Endothelial cell of umbilical vein (primary cell): ENCODE results near the gene PLPP2. TPM values are rescaled to one million over a fixed set of nuclear protein-coding genes. Genes with fewer than 3 reads are reported as not detected.

Experiments
- BruUV-seq: library from RNA; stranded (reverse); fragments of 400-500 nt; replicated peaks from 2 replicates; lab custom pipeline; 2021; lab: Mats Ljungman, UMichigan
- CTCF ChIA-PET: fragments of 300-600, 350-600 bp; sonication (Branson Sonifier 250); formaldehyde crosslinking; loops from one replicate; lab custom pipeline; 2021; ENCODE audit warnings: antibody characterized with exemption, inconsistent platforms; lab: Charles Lee
- POLR2A ChIA-PET: fragments of 300-600, 350-600 bp; sonication (Branson Sonifier 250); formaldehyde crosslinking; loops from one replicate; lab custom pipeline; 2021; ENCODE audit warnings: antibody characterized with exemption, inconsistent platforms; lab: Charles Lee
- DNase-seq: peaks from one replicate; pipeline ENCODE4 v3.0.0-alpha.2; 2011; ENCODE audit warnings: low read depth, low spot score
- FAIRE-seq: peaks from 2 replicates; lab custom pipeline; 2011; peaks lifted over from hg19 to GRCh38; lab: Jason Lieb, UNC
- H2AFZ ChIP-seq: 2 replicates; pipeline ENCODE4 v1.6.0; 2012; ENCODE audit warnings: low read depth, low read length, control low read depth, inconsistent platforms
- H3K27ac ChIP-seq: 2 replicates; pipeline ENCODE4 v1.5.1; 2011; ENCODE audit warnings: low read depth, mild to moderate bottlenecking, control low read depth, low read length, moderate library complexity; ENCODE audit not compliant: insufficient read depth
- H3K27me3 ChIP-seq, 2 experiments: 2 replicates each; pipeline versions ENCODE4 v1.6.0 to v1.6.1; 2011; ENCODE audit warnings: low read length in 2 of 2, mixed read lengths in 1 of 2; ENCODE audit not compliant: control insufficient read depth in 2 of 2, insufficient read depth in 2 of 2
- H3K36me3 ChIP-seq, 2 experiments: 2 replicates in 1 of 2; 3 replicates in 1 of 2; pipeline ENCODE4 v1.5.1; 2011; ENCODE audit warnings: low read length in 2 of 2, mild to moderate bottlenecking in 1 of 2, moderate library complexity in 1 of 2; ENCODE audit not compliant: control insufficient read depth in 2 of 2, insufficient read depth in 2 of 2; ENCODE audit errors: extremely low read depth in 1 of 2
- H3K4me1 ChIP-seq: 3 replicates; pipeline ENCODE4 v1.5.1; 2011; ENCODE audit warnings: mild to moderate bottlenecking, low read length; ENCODE audit not compliant: control insufficient read depth, insufficient read depth; ENCODE audit errors: extremely low read depth
- H3K4me2 ChIP-seq: 2 replicates; pipeline ENCODE4 v1.6.1; 2011; ENCODE audit warnings: low read length, control low read depth, mixed read lengths; ENCODE audit not compliant: insufficient read depth
- H3K4me3 ChIP-seq, 3 experiments: fragments of 200-600 bp in 1 of 3; sonication (generic), shearing (Covaris generic) in 1 of 3; replicated peaks in 1 of 3; 2 replicates each; pipeline ENCODE4 v1.5.1; 2011 to 2016; ENCODE audit warnings: control low read depth in 3 of 3, low read length in 3 of 3, mild to moderate bottlenecking in 2 of 3, inconsistent platforms in 1 of 3, low read depth in 1 of 3, moderate library complexity in 1 of 3; ENCODE audit not compliant: insufficient read depth in 1 of 3
- H3K79me2 ChIP-seq: 2 replicates; pipeline ENCODE4 v1.6.0; 2012; ENCODE audit warnings: low read length, inconsistent platforms; ENCODE audit not compliant: control insufficient read depth, insufficient read depth
- H3K9ac ChIP-seq: replicated peaks from 2 replicates; pipeline ENCODE3; 2011; ENCODE audit warnings: low read length, control low read depth; ENCODE audit not compliant: insufficient read depth; ENCODE audit errors: extremely low read depth
- H3K9me1 ChIP-seq: replicated peaks from 3 replicates; pipeline ENCODE4 v1.6.0; 2011; ENCODE audit warnings: mild to moderate bottlenecking, low read length; ENCODE audit not compliant: control insufficient read depth, insufficient read depth; ENCODE audit errors: extremely low read depth
- H3K9me3 ChIP-seq: replicated peaks from 2 replicates; pipeline ENCODE4 v1.5.1; 2012; ENCODE audit warnings: low read length, inconsistent platforms; ENCODE audit not compliant: control insufficient read depth, insufficient read depth
- H4K20me1 ChIP-seq: replicated peaks from 2 replicates; pipeline ENCODE3; 2011; ENCODE audit warnings: mild to moderate bottlenecking, low read length; ENCODE audit not compliant: control insufficient read depth, insufficient read depth; ENCODE audit errors: extremely low read depth
- CTCF ChIP-seq, 2 donors: IDR thresholded peaks; 1 replicate in 1 of 2; 2 replicates in 1 of 2; pipeline ENCODE4 v1.5.1; 2011; ENCODE audit warnings: low read length in 2 of 2, mild to moderate bottlenecking in 2 of 2, moderate library complexity in 2 of 2, control low read depth in 1 of 2, inconsistent platforms in 1 of 2, low read depth in 1 of 2; ENCODE audit not compliant: insufficient read depth in 1 of 2; ENCODE audit errors: extremely low read depth in 1 of 2
- EZH2 ChIP-seq: IDR thresholded peaks from 2 replicates; pipeline ENCODE4 v1.6.1; 2012; ENCODE audit warnings: borderline replicate concordance, low read depth, mild to moderate bottlenecking, moderate library complexity, low read length, inconsistent platforms; ENCODE audit not compliant: severe bottlenecking
- FOS ChIP-seq: IDR thresholded peaks from 2 replicates; pipeline ENCODE4 v1.6.1; 2011; ENCODE audit warnings: mild to moderate bottlenecking, low read length, moderate library complexity, borderline replicate concordance; ENCODE audit not compliant: insufficient read depth
- GATA2 ChIP-seq: IDR thresholded peaks from 2 replicates; pipeline ENCODE4 v1.7.0; 2011; ENCODE audit warnings: low read depth, mild to moderate bottlenecking, moderate library complexity, mixed read lengths, low read length; ENCODE audit not compliant: insufficient read length, insufficient read depth
- JUN ChIP-seq: IDR thresholded peaks from 2 replicates; pipeline ENCODE4 v1.6.1; 2011; ENCODE audit warnings: borderline replicate concordance, low read depth; ENCODE audit not compliant: insufficient read length, insufficient read depth
- MAX ChIP-seq: IDR thresholded peaks from 2 replicates; pipeline ENCODE4 v1.6.1; 2011; ENCODE audit not compliant: insufficient read depth, insufficient read length
- MYC ChIP-seq: IDR thresholded peaks from one replicate; pipeline ENCODE4 v1.6.1; 2011; ENCODE audit warnings: mild to moderate bottlenecking, low read depth, low read length
- POLR2A ChIP-seq: IDR thresholded peaks from 2 replicates; pipeline ENCODE4 v1.6.1; 2012; ENCODE audit warnings: low read depth, mild to moderate bottlenecking, control low read depth, low read length
- POLR2AphosphoS5 ChIP-seq: IDR thresholded peaks from 2 replicates; pipeline ENCODE4 v1.6.1; 2012; ENCODE audit warnings: low read depth, mild to moderate bottlenecking, control low read depth, low read length, moderate library complexity; ENCODE audit not compliant: insufficient read depth
- dilution Hi-C: fragments of 300-500 bp; cut with MboI; formaldehyde crosslinking; loops from one replicate; pipeline ENCODE4 v1.15.0; 2019; ENCODE audit warnings: low sequenced_read_pairs; ENCODE audit not compliant: extremely low pct_ligation_motif_present
- intact Hi-C: fragments of 100-400 bp; cut with micrococcal nuclease; formaldehyde crosslinking; loops from one replicate; pipeline ENCODE4 v1.10.0; 2022
- polyA plus RNA-seq, 4 experiments: library from polyadenylated mRNA; depleted of rRNA in 3 of 4; stranded (reverse) in 3 of 4; unstranded in 1 of 4; fragments of >200 nt; gene quantifications; 2 replicates each; pipeline versions ENCODE4 v1.2.1 to v1.2.3, GENCODE V29; 2011 to 2012; ENCODE audit warnings: missing spikeins in 1 of 4
- total RNA-seq: library from RNA; stranded (reverse); gene quantifications from 2 replicates; pipeline ENCODE4 v1.2.3, GENCODE V29; 2021

The PLPP2 gene
- total and polyA plus RNA-seq, 2 donors (not counting 3 experiments of a cell fraction or from before 2014, with no cell fraction given) = 27.9 to 34.3 TPM

- BruUV-seq = no TSS peak
- Histone ChIP-seq H3K4me3 (no peak overlapping the region), H3K36me3 (peaks cover 14 to 40% of the 10 kb centered on the region in 2 experiments), H4K20me1 (no peaks in the 10 kb centered on the region), H2AFZ (no peak overlapping the region), H3K79me2 (peaks cover 34% of the 10 kb centered on the region), H3K4me2 (no peak overlapping the region), H3K9ac (no peak overlapping the region), H3K9me3 (no peaks in the 10 kb centered on the region), H3K4me1 (no peaks in the 10 kb centered on the region), H3K27ac (no peak overlapping the region), H3K27me3 (no peaks in the 10 kb centered on the region), H3K9me1 (no peaks in the 10 kb centered on the region)
- ChIA-PET POLR2A (no interaction called here), CTCF (no interaction called here)
- DNase-seq = no peak
- FAIRE-seq = no peak
- intact Hi-C loops = no loop called here
- dilution Hi-C loops = no loop called here
- no peak for TF ChIP-seq CTCF (IDR thresholded peaks at IDR 0.05; ENCODE audit: extremely low read depth in 1 of 2, insufficient read depth in 1 of 2, low read depth in 1 of 2, low read length in 2 of 2)
- no peak for TF ChIP-seq GATA2
Observed at GRCh38 chr19:330503-330902, 39.3 kb upstream of the PLPP2 start.

- no peaks in the 10 kb centered on the region for H3K27me3 ChIP-seq
- no peak overlapping the region for H3K4me2 ChIP-seq
- DNase-seq (no peak), FAIRE-seq (no peak)
- H4K20me1 ChIP-seq = no peaks in the 10 kb centered on the region
- intact Hi-C loops = no loop called here
- no peak overlapping the region for H3K4me3 ChIP-seq
- H3K4me1 ChIP-seq = no peaks in the 10 kb centered on the region
- no peak overlapping the region for H3K9ac ChIP-seq
- ChIA-PET POLR2A (no interaction called here), CTCF (no interaction called here)
- H3K36me3 ChIP-seq = peaks cover 16 to 44% of the 10 kb centered on the region in 2 experiments
- BruUV-seq = no TSS peak
- dilution Hi-C loops = no loop called here
- no peaks in the 10 kb centered on the region for H3K9me1 ChIP-seq
- TF ChIP-seq CTCF (IDR thresholded peaks at IDR 0.05; ENCODE audit: extremely low read depth in 1 of 2, insufficient read depth in 1 of 2, low read depth in 1 of 2, low read length in 2 of 2) (no peak), MAX (no peak), FOS (no peak), GATA2 (no peak), JUN (no peak), MYC (no peak), POLR2A (no peak), EZH2 (no peak), POLR2AphosphoS5 (no peak)
- no peak overlapping the region for H2AFZ ChIP-seq
- H3K27ac ChIP-seq = no peak overlapping the region
- no peaks in the 10 kb centered on the region for H3K9me3 ChIP-seq
- H3K79me2 ChIP-seq = peaks cover 28% of the 10 kb centered on the region
Observed at GRCh38 chr19:329876-330275, 38.7 kb upstream of the PLPP2 start.
